ENCODE data around the gene TNP2.

- no peak for TF ChIP-seq POLR2A (IDR thresholded peaks at IDR 0.05)
- TF ChIP-seq CTCF (IDR thresholded peaks at IDR 0.05) = no peak
- no peak for TF ChIP-seq EP300 (IDR thresholded peaks at IDR 0.05)
- TF ChIP-seq POLR2AphosphoS5 (IDR thresholded peaks at IDR 0.05) = no peak
These were observed 7.2 kb upstream of the TNP2 start, which contains the start of gene PRM2 for GRCh38 chr16:11276143-11276895.
